Gastrocnemius medialis (tissue), 4 donors: ENCODE results near the gene OST4. TPM values are rescaled to one million over a fixed set of nuclear protein-coding genes. Genes with fewer than 3 reads are reported as not detected.
A peak's percentile ranks its signal among the peaks of the same experiment; 100 is the strongest.

Source experiments
- ATAC-seq, 2 donors: fragments of 150-250 bp; one replicate each; pipeline ENCODE4 v1.9.1; 2016
- DNase-seq, 2 donors: peaks; one replicate each; pipeline ENCODE4 v3.0.0-alpha.2; 2019
- H3K27ac ChIP-seq, 4 donors: fragments of 200-600 bp; sonication (generic); 1 replicate in 1 of 4; 2 replicates in 3 of 4; pipeline ENCODE4 v1.5.1; 2016 to 2018; ENCODE audit warnings: mild to moderate bottlenecking in 2 of 4, moderate library complexity in 1 of 4
- H3K27me3 ChIP-seq, 3 donors: fragments of 200-600 bp; sonication (generic) in 2 of 3; 1 replicate in 1 of 3; 2 replicates in 2 of 3; pipeline versions ENCODE4 v1.5.1 to v1.6.0; 2016 to 2019; ENCODE audit warnings: mild to moderate bottlenecking in 1 of 3, moderate library complexity in 1 of 3
- H3K36me3 ChIP-seq, 2 donors: fragments of 200-600 bp; sonication (generic) in 1 of 2; one replicate each; pipeline ENCODE4 v1.5.1; 2017 to 2018
- H3K4me1 ChIP-seq, 2 donors: fragments of 200-600 bp; sonication (generic) in 1 of 2; one replicate each; pipeline ENCODE4 v1.5.1; 2016 to 2017; ENCODE audit warnings: mild to moderate bottlenecking in 2 of 2
- H3K4me3 ChIP-seq, 4 donors: fragments of 200-600 bp; sonication (generic) in 3 of 4; 1 replicate in 1 of 4; 2 replicates in 3 of 4; pipeline ENCODE4 v1.5.1; 2016 to 2019; ENCODE audit warnings: mild to moderate bottlenecking in 2 of 4
- H3K9me3 ChIP-seq, 3 donors: fragments of 200-600 bp; sonication (generic) in 2 of 3; 1 replicate in 1 of 3; 2 replicates in 2 of 3; pipeline ENCODE4 v1.5.1; 2016 to 2019
- CTCF ChIP-seq, 5 experiments: fragments of 450-650 bp in 3 of 5; fragments of 200-600 bp in 2 of 5; sonication (generic) in 2 of 5; IDR thresholded peaks in 4 of 5; conservative IDR thresholded peaks in 1 of 5; 1 replicate in 4 of 5; 2 replicates in 1 of 5; pipeline ENCODE4 v1.5.1; 2016 to 2019; ENCODE audit warnings: antibody characterized with exemption in 5 of 5, mild to moderate bottlenecking in 3 of 5, moderate library complexity in 3 of 5
- POLR2A ChIP-seq, 2 donors: fragments of 450-650 bp; IDR thresholded peaks; one replicate each; pipeline ENCODE4 v1.6.1; 2017; ENCODE audit warnings: antibody characterized with exemption in 2 of 2, mild to moderate bottlenecking in 2 of 2, moderate library complexity in 2 of 2
- in situ Hi-C, 4 donors: fragments of 200-750 bp; cut with MboI; loops; one replicate each; pipeline versions ENCODE4 v1.15.0 to v1.8.0; 2017; ENCODE audit warnings: low sequenced_read_pairs in 4 of 4
- intact Hi-C: fragments of 100-400 bp; cut with DNase I; formaldehyde crosslinking; loops from one replicate; pipeline ENCODE4 v1.15.1; 2023; ENCODE audit warnings: low total_unique reads
- total RNA-seq, 4 donors: library from RNA; depleted of rRNA; stranded (reverse); fragments of >200 nt; gene quantifications; one replicate each; pipeline versions ENCODE4 v1.1.0 to v1.2.3, GENCODE V29; 2016

Gene OST4
- total RNA-seq, 4 donors from 2014 or later, result 191 to 283 (median 251) TPM

- H3K9me3 ChIP-seq, result no peaks in the 10 kb centered on the region
- H3K4me3 ChIP-seq, result no peak overlapping the region
- in situ Hi-C loops, result loop anchor here (5.0 to 10.0 kb wide), 3 partner anchors 55 to 125 kb away; partner anchors contain the start of genes TMEM214 (in 3 of the 4) and MAPRE3 (in 1 of the 4)
- H3K27me3 ChIP-seq, result no peaks in the 10 kb centered on the region
- intact Hi-C loops, result loop anchor here (5.0 to 10.0 kb wide), 2 partner anchors 57 to 285 kb away; partner anchors contain the start of genes EIF2B4, SNX17 and TMEM214
- H3K4me1 ChIP-seq, result peaks cover 13 to 17% of the 10 kb centered on the region in 2 donors
- H3K27ac ChIP-seq, result no peak overlapping the region
- no peak for ATAC-seq
- no peak for TF ChIP-seq CTCF (IDR thresholded peaks at IDR 0.05 in 4 of 5, conservative IDR thresholded peaks at IDR 0.05 in 1 of 5)
- TF ChIP-seq POLR2A (IDR thresholded peaks at IDR 0.05), result no peak
- H3K36me3 ChIP-seq, result no peaks in the 10 kb centered on the region
- DNase-seq, result no peak
These were observed 17.9 kb upstream of the OST4 start for GRCh38 chr2:27089111-27089954.

GRCh38 chr2:27088634-27089033 is 17.2 kb upstream of the OST4 start:
- no peak for ATAC-seq
- Histone ChIP-seq H3K36me3 (no peaks in the 10 kb centered on the region), H3K27ac (no peak overlapping the region), H3K4me3 (no peak overlapping the region), H3K9me3 (no peaks in the 10 kb centered on the region), H3K4me1 (peaks cover 13 to 22% of the 10 kb centered on the region in 2 donors), H3K27me3 (no peaks in the 10 kb centered on the region)
- TF ChIP-seq POLR2A (IDR thresholded peaks at IDR 0.05) (no peak), CTCF (IDR thresholded peaks at IDR 0.05 in 4 of 5, conservative IDR thresholded peaks at IDR 0.05 in 1 of 5) (no peak)
- intact Hi-C loops, result loop anchor here (5.0 to 10.0 kb wide), 2 partner anchors 56 to 286 kb away; partner anchors contain the start of genes EIF2B4, SNX17 and TMEM214
- DNase-seq, result no peak
- in situ Hi-C loops, result loop anchor here (5.0 to 10.0 kb wide), 3 partner anchors 54 to 124 kb away; partner anchors contain the start of genes TMEM214 (in 3 of the 4) and MAPRE3 (in 1 of the 4)

- H3K36me3 ChIP-seq, result no peaks in the 10 kb centered on the region
- no peaks in the 10 kb centered on the region for H3K9me3 ChIP-seq
- no peak for TF ChIP-seq CTCF (IDR thresholded peaks at IDR 0.05 in 4 of 5, conservative IDR thresholded peaks at IDR 0.05 in 1 of 5)
- TF ChIP-seq POLR2A (IDR thresholded peaks at IDR 0.05), result no peak
- DNase-seq (no peak), ATAC-seq (no peak)
- intact Hi-C loops (loop anchor here (5.0 to 10.0 kb wide), 2 partner anchors 56 to 287 kb away; partner anchors contain the start of genes EIF2B4, SNX17 and TMEM214), in situ Hi-C loops (loop anchor here (5.0 to 10.0 kb wide), 3 partner anchors 53 to 123 kb away; partner anchors contain the start of genes TMEM214 (in 3 of the 4) and MAPRE3 (in 1 of the 4))
- H3K27ac ChIP-seq, result no peak overlapping the region
- no peaks in the 10 kb centered on the region for H3K27me3 ChIP-seq
- H3K4me1 ChIP-seq, result peaks cover 13 to 24% of the 10 kb centered on the region in 2 donors
- no peak overlapping the region for H3K4me3 ChIP-seq
These were observed 16.5 kb upstream of the OST4 start for GRCh38 chr2:27087823-27088410.

- peaks cover 19 to 34% of the 10 kb centered on the region in 2 donors for H3K4me1 ChIP-seq
- peak within 1 kb of the TSS; percentile 70 to 95 (median 86) for H3K4me3 ChIP-seq
- no peak for TF ChIP-seq CTCF (IDR thresholded peaks at IDR 0.05 in 4 of 5, conservative IDR thresholded peaks at IDR 0.05 in 1 of 5)
- no peak for TF ChIP-seq POLR2A (IDR thresholded peaks at IDR 0.05)
- in situ Hi-C loops (loop anchor here (5.0 to 10.0 kb wide), 3 partner anchors 52 to 122 kb away; partner anchors contain the start of genes TMEM214 (in 3 of the 4) and MAPRE3 (in 1 of the 4)), intact Hi-C loops (loop anchor here (1.0 to 10.0 kb wide), 5 partner anchors 16 to 288 kb away; partner anchors contain the start of genes ATRAID, EIF2B4, OST4 and SLC5A6)
- H3K27ac ChIP-seq, result peak within 1 kb of the TSS; percentile 88 to 97 (median 94)
- no peaks in the 10 kb centered on the region for H3K9me3 ChIP-seq
- H3K27me3 ChIP-seq, result no peaks in the 10 kb centered on the region
- DNase-seq, result peak in 1 of 2 donors; percentile 41
- H3K36me3 ChIP-seq, result no peaks in the 10 kb centered on the region
- ATAC-seq, result no peak
These were observed 15.5 kb upstream of the OST4 start, which contains the start of gene KHK for GRCh38 chr2:27086724-27087593. TSS of gene KHK (plus strand) at chr2:27086772. CDS start at chr2:27087260, 488 bp downstream.
